H1 (cell line): ENCODE data around the gene ROR1. TPM values are rescaled to one million over a fixed set of nuclear protein-coding genes. Genes with fewer than 3 reads are reported as not detected.

Experiments
- CTCF ChIA-PET: fragments of 300-600 bp; sonication (Branson Sonifier 250); formaldehyde crosslinking; loops from one replicate; lab custom pipeline; 2021; ENCODE audit not compliant: partially characterized antibody; lab: Charles Lee
- POLR2A ChIA-PET: fragments of 300-600 bp; sonication (Branson Sonifier 250); formaldehyde crosslinking; loops from one replicate; lab custom pipeline; 2021; ENCODE audit warnings: inconsistent platforms; ENCODE audit not compliant: partially characterized antibody; lab: Charles Lee
- DNase-seq, 2 experiments: peaks; one replicate each; pipeline versions ENCODE4 v3.0.0 to v3.0.0-alpha.2; 2010 to 2022; ENCODE audit warnings: low spot score in 2 of 2, low read depth in 1 of 2, mixed read lengths in 1 of 2
- FAIRE-seq: peaks from 2 replicates; lab custom pipeline; 2011; peaks lifted over from hg19 to GRCh38; lab: Jason Lieb, UNC
- H2AFZ ChIP-seq: 2 replicates; pipeline ENCODE4 v1.8.1; 2012; ENCODE audit warnings: low read length, inconsistent platforms
- H2AK5ac ChIP-seq: 2 replicates; pipeline ENCODE4 v1.6.1; 2013; ENCODE audit warnings: low read depth, low read length
- H2BK120ac ChIP-seq: replicated peaks from 2 replicates; pipeline ENCODE3; 2013; ENCODE audit warnings: low read depth, low read length, inconsistent platforms
- H2BK12ac ChIP-seq: 2 replicates; pipeline ENCODE4 v1.6.1; 2013; ENCODE audit warnings: low read depth, low read length
- H2BK15ac ChIP-seq: 2 replicates; pipeline ENCODE4 v1.6.1; 2013; ENCODE audit warnings: low read length
- H2BK20ac ChIP-seq: 2 replicates; pipeline ENCODE4 v1.6.1; 2013; ENCODE audit warnings: low read length
- H2BK5ac ChIP-seq: 2 replicates; pipeline ENCODE4 v1.6.1; 2013; ENCODE audit warnings: low read depth, low read length
- H3K14ac ChIP-seq: 2 replicates; pipeline ENCODE4 v1.6.1; 2013; ENCODE audit warnings: inconsistent platforms; ENCODE audit not compliant: insufficient read length
- H3K18ac ChIP-seq: 2 replicates; pipeline ENCODE4 v1.6.1; 2013; ENCODE audit warnings: low read length; ENCODE audit errors: extremely low read depth
- H3K23ac ChIP-seq: 2 replicates; pipeline ENCODE4 v1.6.1; 2013; ENCODE audit warnings: inconsistent platforms; ENCODE audit not compliant: insufficient read length
- H3K23me2 ChIP-seq: 2 replicates; pipeline ENCODE4 v1.6.1; 2013; ENCODE audit warnings: low read depth, low read length
- H3K27ac ChIP-seq: 2 replicates; pipeline ENCODE4 v1.6.1; 2011; ENCODE audit warnings: low read depth, low read length, inconsistent platforms
- H3K27me3 ChIP-seq, 4 experiments: replicated peaks in 1 of 4; 1 replicate in 1 of 4; 2 replicates in 3 of 4; pipeline versions ENCODE4 v1.6.1 to v1.8.1; 2011 to 2013; ENCODE audit warnings: low read length in 3 of 4, mild to moderate bottlenecking in 3 of 4, inconsistent platforms in 2 of 4, mixed read lengths in 2 of 4, moderate library complexity in 1 of 4; ENCODE audit not compliant: control insufficient read depth in 3 of 4, insufficient read depth in 3 of 4; ENCODE audit errors: extremely low read depth in 1 of 4
- H3K36me3 ChIP-seq, 4 experiments: 2 replicates each; pipeline versions ENCODE4 v1.6.1 to v1.8.1; 2011 to 2013; ENCODE audit warnings: mild to moderate bottlenecking in 4 of 4, low read length in 3 of 4, moderate library complexity in 2 of 4, control low read depth in 1 of 4, inconsistent platforms in 1 of 4; ENCODE audit not compliant: insufficient read depth in 4 of 4, control insufficient read depth in 2 of 4
- H3K4ac ChIP-seq: replicated peaks from 2 replicates; pipeline ENCODE3; 2013; ENCODE audit warnings: low read length, low read depth, mixed read lengths, inconsistent platforms; ENCODE audit not compliant: insufficient read length
- H3K4me1 ChIP-seq, 4 experiments: replicated peaks in 1 of 4; 1 replicate in 1 of 4; 2 replicates in 3 of 4; pipeline versions ENCODE4 v1.6.1 to v1.8.1; 2011 to 2013; ENCODE audit warnings: low read length in 3 of 4, inconsistent platforms in 2 of 4, mixed read lengths in 1 of 4; ENCODE audit not compliant: insufficient read depth in 4 of 4, control insufficient read depth in 3 of 4
- H3K4me2 ChIP-seq, 2 experiments: 2 replicates each; pipeline versions ENCODE4 v1.6.1 to v1.8.1; 2011 to 2013; ENCODE audit warnings: low read depth in 2 of 2, low read length in 2 of 2, control low read depth in 1 of 2, inconsistent platforms in 1 of 2, mild to moderate bottlenecking in 1 of 2; ENCODE audit not compliant: insufficient read depth in 1 of 2
- H3K4me3 ChIP-seq, 4 experiments: fragments of 200-600, 300-600 bp in 1 of 4; sonication (generic), shearing (Covaris generic), sonication (Bioruptor Twin) in 1 of 4; 2 replicates each; pipeline versions ENCODE4 v1.5.1 to v1.8.1; 2011 to 2016; ENCODE audit warnings: low read length in 4 of 4, low read depth in 3 of 4, control low read depth in 2 of 4, inconsistent platforms in 2 of 4, mild to moderate bottlenecking in 2 of 4, mixed read lengths in 1 of 4, moderate library complexity in 1 of 4; ENCODE audit not compliant: insufficient read depth in 2 of 4; ENCODE audit errors: extremely low read depth in 1 of 4
- H3K56ac ChIP-seq: replicated peaks from 2 replicates; pipeline ENCODE3; 2013; ENCODE audit warnings: low read depth, mild to moderate bottlenecking, mixed read lengths, low read length, inconsistent platforms; ENCODE audit not compliant: insufficient read length
- H3K79me1 ChIP-seq: 2 replicates; pipeline ENCODE4 v1.6.1; 2013; ENCODE audit warnings: low read depth, low read length, control low read depth
- H3K79me2 ChIP-seq, 2 experiments: 2 replicates each; pipeline versions ENCODE4 v1.6.1 to v1.8.1; 2012 to 2013; ENCODE audit warnings: low read length in 2 of 2, mild to moderate bottlenecking in 2 of 2, inconsistent platforms in 1 of 2; ENCODE audit not compliant: insufficient read depth in 2 of 2, control insufficient read depth in 1 of 2
- H3K9ac ChIP-seq, 4 experiments: replicated peaks in 1 of 4; 1 replicate in 1 of 4; 2 replicates in 3 of 4; pipeline versions ENCODE4 v1.6.1 to v1.8.1; 2011 to 2013; ENCODE audit warnings: low read depth in 3 of 4, low read length in 3 of 4, control low read depth in 2 of 4, mild to moderate bottlenecking in 2 of 4, moderate library complexity in 2 of 4, inconsistent platforms in 1 of 4; ENCODE audit errors: extremely low read depth in 1 of 4
- H3K9me3 ChIP-seq, 2 experiments: 2 replicates each; pipeline versions ENCODE4 v1.6.1 to v1.8.1; 2012 to 2013; ENCODE audit warnings: mild to moderate bottlenecking in 2 of 2, moderate library complexity in 2 of 2, control low read depth in 1 of 2, inconsistent platforms in 1 of 2, low read depth in 1 of 2, low read length in 1 of 2, mixed read lengths in 1 of 2; ENCODE audit not compliant: insufficient read depth in 2 of 2
- H4K20me1 ChIP-seq, 2 experiments: replicated peaks in 1 of 2; 2 replicates each; pipeline versions ENCODE3 to v1.8.1; 2011 to 2013; ENCODE audit warnings: inconsistent platforms in 2 of 2, low read length in 2 of 2, mild to moderate bottlenecking in 1 of 2; ENCODE audit not compliant: insufficient read depth in 2 of 2, control insufficient read depth in 1 of 2
- H4K5ac ChIP-seq: 2 replicates; pipeline ENCODE4 v1.6.1; 2013; ENCODE audit warnings: low read length, low read depth, mixed read lengths, inconsistent platforms; ENCODE audit not compliant: insufficient read length
- H4K8ac ChIP-seq: 2 replicates; pipeline ENCODE4 v1.8.0; 2013; ENCODE audit warnings: mild to moderate bottlenecking, moderate library complexity, low read length, inconsistent platforms; ENCODE audit not compliant: insufficient read depth; ENCODE audit errors: extremely low read depth
- H4K91ac ChIP-seq: replicated peaks from 2 replicates; pipeline ENCODE3; 2013; ENCODE audit warnings: low read length, mixed read lengths, inconsistent platforms; ENCODE audit not compliant: insufficient read length
- CREB1 ChIP-seq: IDR thresholded peaks from 2 replicates; pipeline ENCODE4 v1.6.1; 2012; ENCODE audit warnings: inconsistent platforms
- SP1 ChIP-seq: IDR thresholded peaks from 2 replicates; pipeline ENCODE4 v1.6.1; 2011; ENCODE audit warnings: low read depth, low read length
- WGBS, 2 experiments: shearing (Covaris generic) in 1 of 2; methylation state at CpG; one replicate each; pipeline versions ENCODE4 v1.1.6 to v1.1.7; 2013 to 2015; ENCODE audit warnings: low lambda C conversion rate in 2 of 2, mixed read lengths in 2 of 2, inconsistent platforms in 1 of 2, low coverage in 1 of 2, missing lambda C conversion rate in 1 of 2; ENCODE audit not compliant: insufficient replicate concordance in 2 of 2, insufficient coverage in 1 of 2, insufficient read length in 1 of 2; ENCODE audit errors: extremely low coverage in 1 of 2, missing lambda C conversion rate in 1 of 2; 5-methylcytosine and 5-hydroxymethylcytosine counted together
- polyA plus RNA-seq, 7 experiments: library from polyadenylated mRNA; depleted of rRNA in 3 of 7; stranded (reverse) in 5 of 7; unstranded in 2 of 7; fragments of >200 nt in 5 of 7; fragments of 200-250 nt in 2 of 7; gene quantifications; 1 replicate in 5 of 7; 2 replicates in 1 of 7; 4 replicates in 1 of 7; pipeline versions ENCODE4 v1.2.1 to v1.2.3, GENCODE V29; 2011 to 2013; ENCODE audit warnings: missing spikeins in 2 of 7, mixed read lengths in 2 of 7
- total RNA-seq: library from RNA; stranded (reverse); fragmentation: NEBNext Ultra II Directional; extraction: Animal tissue kit (Norgen Biotek cat#: 25700); gene quantifications from 2 replicates; pipeline ENCODE4 v1.2.1, GENCODE V29; 2021
- TF ChIP-seq, protein P1 (sequence below), 3 experiments: IDR thresholded peaks; 1 replicate in 2 of 3; 2 replicates in 1 of 3; pipeline versions ENCODE4 v1.5.1 to v1.6.1; 2011; ENCODE audit warnings: low read length in 3 of 3, mild to moderate bottlenecking in 3 of 3, inconsistent platforms in 2 of 3, low read depth in 1 of 3, moderate library complexity in 1 of 3; ENCODE audit not compliant: insufficient read depth in 1 of 3; ENCODE audit errors: control extremely low read depth in 1 of 3
- TF ChIP-seq, protein P2 (sequence below): IDR thresholded peaks from 2 replicates; pipeline ENCODE4 v1.6.1; 2011; ENCODE audit warnings: low read length, improper control_type of control experiment

The ROR1 gene
- total and polyA plus RNA-seq, 2 of the 8 experiments (the other 6 are each of a cell fraction or from before 2014, with no cell fraction given) = 33.6 to 73.6 TPM

- no peak overlapping the region for H3K23ac ChIP-seq
- H3K4me2 ChIP-seq = no peak overlapping the region
- H2BK5ac ChIP-seq = no peak overlapping the region
- 88% methylated on average over 5 of the region's 5 CpGs; no CpG with 5 or more reads in 1 of the 2 experiments for WGBS, 2 experiments
- H3K79me1 ChIP-seq = no peaks in the 10 kb centered on the region
- DNase-seq (no peak), FAIRE-seq (no peak)
- no peak overlapping the region for H3K14ac ChIP-seq
- no peak overlapping the region for H3K56ac ChIP-seq
- no peak overlapping the region for H4K5ac ChIP-seq
- TF ChIP-seq, protein P1, sequence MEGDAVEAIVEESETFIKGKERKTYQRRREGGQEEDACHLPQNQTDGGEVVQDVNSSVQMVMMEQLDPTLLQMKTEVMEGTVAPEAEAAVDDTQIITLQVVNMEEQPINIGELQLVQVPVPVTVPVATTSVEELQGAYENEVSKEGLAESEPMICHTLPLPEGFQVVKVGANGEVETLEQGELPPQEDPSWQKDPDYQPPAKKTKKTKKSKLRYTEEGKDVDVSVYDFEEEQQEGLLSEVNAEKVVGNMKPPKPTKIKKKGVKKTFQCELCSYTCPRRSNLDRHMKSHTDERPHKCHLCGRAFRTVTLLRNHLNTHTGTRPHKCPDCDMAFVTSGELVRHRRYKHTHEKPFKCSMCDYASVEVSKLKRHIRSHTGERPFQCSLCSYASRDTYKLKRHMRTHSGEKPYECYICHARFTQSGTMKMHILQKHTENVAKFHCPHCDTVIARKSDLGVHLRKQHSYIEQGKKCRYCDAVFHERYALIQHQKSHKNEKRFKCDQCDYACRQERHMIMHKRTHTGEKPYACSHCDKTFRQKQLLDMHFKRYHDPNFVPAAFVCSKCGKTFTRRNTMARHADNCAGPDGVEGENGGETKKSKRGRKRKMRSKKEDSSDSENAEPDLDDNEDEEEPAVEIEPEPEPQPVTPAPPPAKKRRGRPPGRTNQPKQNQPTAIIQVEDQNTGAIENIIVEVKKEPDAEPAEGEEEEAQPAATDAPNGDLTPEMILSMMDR (IDR thresholded peaks at IDR 0.05; ENCODE audit: control extremely low read depth in 1 of 3, insufficient read depth in 1 of 3, low read depth in 1 of 3, low read length in 3 of 3) = no peak
- no peak for TF ChIP-seq SP1
- no peak for TF ChIP-seq CREB1
- TF ChIP-seq, protein P2, sequence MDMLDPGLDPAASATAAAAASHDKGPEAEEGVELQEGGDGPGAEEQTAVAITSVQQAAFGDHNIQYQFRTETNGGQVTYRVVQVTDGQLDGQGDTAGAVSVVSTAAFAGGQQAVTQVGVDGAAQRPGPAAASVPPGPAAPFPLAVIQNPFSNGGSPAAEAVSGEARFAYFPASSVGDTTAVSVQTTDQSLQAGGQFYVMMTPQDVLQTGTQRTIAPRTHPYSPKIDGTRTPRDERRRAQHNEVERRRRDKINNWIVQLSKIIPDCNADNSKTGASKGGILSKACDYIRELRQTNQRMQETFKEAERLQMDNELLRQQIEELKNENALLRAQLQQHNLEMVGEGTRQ = no peak
- H3K27me3 ChIP-seq = no peaks in the 10 kb centered on the region
- H3K9ac ChIP-seq = no peak overlapping the region
- H3K79me2 ChIP-seq = peaks cover 0 to 18% of the 10 kb centered on the region in 2 experiments; a peak in 1 of 4 replicates
- H4K20me1 ChIP-seq = no peaks in the 10 kb centered on the region
- H3K4ac ChIP-seq = no peak overlapping the region
- CTCF ChIA-PET = interaction anchor here (1.3 kb wide), 1 partner anchor 9 kb away, joined by 4 read pairs; no protein-coding TSS in a partner anchor
- H3K4me3 ChIP-seq = no peak overlapping the region
- H3K27ac ChIP-seq = no peak overlapping the region
- H2BK20ac ChIP-seq = no peak overlapping the region
- H2BK15ac ChIP-seq = no peak overlapping the region
- peaks cover 0 to 3% (median 2%) of the 10 kb centered on the region in 4 experiments; a peak in 3 of 7 replicates for H3K4me1 ChIP-seq
- no peak overlapping the region for H2BK12ac ChIP-seq
- H3K18ac ChIP-seq = no peak overlapping the region
- H4K8ac ChIP-seq = no peak overlapping the region
- H4K91ac ChIP-seq = no peak overlapping the region
- no peaks in the 10 kb centered on the region for H3K23me2 ChIP-seq
- no peak overlapping the region for H2BK120ac ChIP-seq
- no peaks in the 10 kb centered on the region for H3K36me3 ChIP-seq
- H2AFZ ChIP-seq = no peak overlapping the region
- H2AK5ac ChIP-seq = no peak overlapping the region
- H3K9me3 ChIP-seq = no peaks in the 10 kb centered on the region
- POLR2A ChIA-PET = interaction anchor here (1.0 to 1.3 kb wide), 3 partner anchors 11 to 149 kb away, joined by 3 read pairs; no protein-coding TSS in a partner anchor
Measured at GRCh38 chr1:64092851-64093371, 319.1 kb downstream of the ROR1 start.
